ENCODE results near the gene NAP1L4. TPM values are rescaled to one million over a fixed set of nuclear protein-coding genes. Genes with fewer than 3 reads are reported as not detected.

The NAP1L4 gene
- polyA plus RNA-seq, 1 of the 3 experiments (the other 2 are of a cell fraction) = 104 TPM

DNA sequence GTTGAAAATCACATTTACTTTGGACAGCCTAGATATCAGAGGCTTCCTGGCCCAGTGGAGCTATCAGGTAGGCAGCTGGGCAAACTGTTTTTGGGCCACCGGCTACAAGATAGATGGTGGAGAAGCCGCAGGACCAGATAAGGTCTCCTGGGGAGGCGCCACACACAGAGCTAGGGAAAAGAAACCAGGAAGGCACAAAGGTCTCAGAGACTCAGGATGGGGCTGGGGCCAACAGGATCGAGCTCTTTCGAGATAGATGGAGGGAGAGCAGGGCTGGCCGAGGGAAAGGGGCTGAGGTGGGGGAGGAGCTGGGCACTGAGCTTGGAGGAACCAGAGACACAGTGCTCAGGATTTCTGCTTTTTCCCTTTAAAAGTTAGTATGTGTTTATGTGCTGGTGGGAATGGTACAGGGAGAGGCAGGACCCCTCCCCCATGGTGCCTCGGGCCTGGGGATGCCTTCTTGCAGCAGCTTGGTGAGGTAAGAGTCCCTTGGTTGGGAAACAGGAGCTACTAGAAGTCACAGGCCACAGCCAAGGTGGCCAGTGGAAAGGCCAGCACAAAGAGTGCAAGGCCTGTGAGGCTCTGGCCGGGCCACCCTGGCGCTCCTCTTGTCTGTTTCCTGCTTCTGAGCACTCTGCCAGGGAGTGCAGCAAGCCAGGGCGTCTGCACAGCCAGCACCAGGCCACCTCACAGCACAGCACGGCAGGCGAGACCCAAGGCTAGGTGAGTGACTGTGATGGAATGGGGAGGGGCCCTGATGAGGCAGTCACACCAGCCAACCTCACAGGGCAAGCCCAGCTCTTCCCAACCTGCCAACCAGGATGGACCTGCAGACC is 11.5 kb upstream of the NAP1L4 start:
- 97% methylated on average over 9 of the region's 12 CpGs for WGBS (ENCODE audit: low lambda C conversion rate)
- H3K79me2 ChIP-seq (ENCODE audit: insufficient read depth) = no peaks in the 10 kb centered on the region
- no peak overlapping the region; a peak in 1 of 4 replicates for H3K27ac ChIP-seq (ENCODE audit: low read depth in 2 of 2, low read length in 1 of 2)
- H3K36me3 ChIP-seq (replicated peaks in 1 of 2; ENCODE audit: control insufficient read depth in 1 of 2, insufficient read depth in 2 of 2, low read length in 1 of 2) = peaks cover 13 to 68% of the 10 kb centered on the region in 2 experiments
- CTCF ChIA-PET = interaction anchor here (0.8 to 1.4 kb wide), 4 partner anchors 18 to 88 kb away, joined by 3 to 6 read pairs (median 6); no protein-coding TSS in a partner anchor
- H3K4me2 ChIP-seq = no peak overlapping the region
- no peak for TF ChIP-seq GABPA (IDR thresholded peaks at IDR 0.05; ENCODE audit: low read depth)
- TF ChIP-seq RXRA (IDR thresholded peaks at IDR 0.05; ENCODE audit: borderline replicate concordance, low read depth) = no peak
- no peak for TF ChIP-seq NRF1 (IDR thresholded peaks at IDR 0.05; ENCODE audit: low read depth, low read length)
- TF ChIP-seq NFIC (IDR thresholded peaks at IDR 0.05; ENCODE audit: borderline replicate concordance) = no peak
- TF ChIP-seq EP300 (IDR thresholded peaks at IDR 0.05; ENCODE audit: borderline replicate concordance in 1 of 2, low read depth in 1 of 2, low read length in 1 of 2) = no peak
- no peak for TF ChIP-seq CHD2 (IDR thresholded peaks at IDR 0.05; ENCODE audit: low read length, partially characterized antibody)
- TF ChIP-seq FOXM1 (IDR thresholded peaks at IDR 0.05; ENCODE audit: low read depth) = no peak
- no peak for TF ChIP-seq TCF12 (IDR thresholded peaks at IDR 0.05)
- TF ChIP-seq, protein P1, sequence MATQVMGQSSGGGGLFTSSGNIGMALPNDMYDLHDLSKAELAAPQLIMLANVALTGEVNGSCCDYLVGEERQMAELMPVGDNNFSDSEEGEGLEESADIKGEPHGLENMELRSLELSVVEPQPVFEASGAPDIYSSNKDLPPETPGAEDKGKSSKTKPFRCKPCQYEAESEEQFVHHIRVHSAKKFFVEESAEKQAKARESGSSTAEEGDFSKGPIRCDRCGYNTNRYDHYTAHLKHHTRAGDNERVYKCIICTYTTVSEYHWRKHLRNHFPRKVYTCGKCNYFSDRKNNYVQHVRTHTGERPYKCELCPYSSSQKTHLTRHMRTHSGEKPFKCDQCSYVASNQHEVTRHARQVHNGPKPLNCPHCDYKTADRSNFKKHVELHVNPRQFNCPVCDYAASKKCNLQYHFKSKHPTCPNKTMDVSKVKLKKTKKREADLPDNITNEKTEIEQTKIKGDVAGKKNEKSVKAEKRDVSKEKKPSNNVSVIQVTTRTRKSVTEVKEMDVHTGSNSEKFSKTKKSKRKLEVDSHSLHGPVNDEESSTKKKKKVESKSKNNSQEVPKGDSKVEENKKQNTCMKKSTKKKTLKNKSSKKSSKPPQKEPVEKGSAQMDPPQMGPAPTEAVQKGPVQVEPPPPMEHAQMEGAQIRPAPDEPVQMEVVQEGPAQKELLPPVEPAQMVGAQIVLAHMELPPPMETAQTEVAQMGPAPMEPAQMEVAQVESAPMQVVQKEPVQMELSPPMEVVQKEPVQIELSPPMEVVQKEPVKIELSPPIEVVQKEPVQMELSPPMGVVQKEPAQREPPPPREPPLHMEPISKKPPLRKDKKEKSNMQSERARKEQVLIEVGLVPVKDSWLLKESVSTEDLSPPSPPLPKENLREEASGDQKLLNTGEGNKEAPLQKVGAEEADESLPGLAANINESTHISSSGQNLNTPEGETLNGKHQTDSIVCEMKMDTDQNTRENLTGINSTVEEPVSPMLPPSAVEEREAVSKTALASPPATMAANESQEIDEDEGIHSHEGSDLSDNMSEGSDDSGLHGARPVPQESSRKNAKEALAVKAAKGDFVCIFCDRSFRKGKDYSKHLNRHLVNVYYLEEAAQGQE (IDR thresholded peaks at IDR 0.05; ENCODE audit: low read depth, low read length) = no peak
- no peak for TF ChIP-seq YY1 (IDR thresholded peaks at IDR 0.05; ENCODE audit: low read depth)
- no peak for TF ChIP-seq EZH2phosphoT487 (IDR thresholded peaks at IDR 0.05; ENCODE audit: borderline replicate concordance, low read depth)
- TF ChIP-seq, protein P2, sequence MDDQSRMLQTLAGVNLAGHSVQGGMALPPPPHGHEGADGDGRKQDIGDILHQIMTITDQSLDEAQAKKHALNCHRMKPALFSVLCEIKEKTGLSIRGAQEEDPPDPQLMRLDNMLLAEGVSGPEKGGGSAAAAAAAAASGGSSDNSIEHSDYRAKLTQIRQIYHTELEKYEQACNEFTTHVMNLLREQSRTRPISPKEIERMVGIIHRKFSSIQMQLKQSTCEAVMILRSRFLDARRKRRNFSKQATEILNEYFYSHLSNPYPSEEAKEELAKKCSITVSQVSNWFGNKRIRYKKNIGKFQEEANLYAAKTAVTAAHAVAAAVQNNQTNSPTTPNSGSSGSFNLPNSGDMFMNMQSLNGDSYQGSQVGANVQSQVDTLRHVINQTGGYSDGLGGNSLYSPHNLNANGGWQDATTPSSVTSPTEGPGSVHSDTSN (IDR thresholded peaks at IDR 0.05) = no peak
- no peak for TF ChIP-seq POLR2AphosphoS5 (IDR thresholded peaks at IDR 0.05; ENCODE audit: low read depth, low read length)
- POLR2A ChIA-PET = interaction anchor here (1.1 to 1.2 kb wide), 2 partner anchors 9 to 12 kb away, joined by 3 read pairs; partner anchors contain the start of gene NAP1L4
- H4K20me1 ChIP-seq (ENCODE audit: insufficient read depth) = no peaks in the 10 kb centered on the region
- no peak for DNase-seq
- no peak overlapping the region for H3K4me3 ChIP-seq (ENCODE audit: low read depth in 2 of 2, low read length in 1 of 2)
- H3K9me2 ChIP-seq = no peaks in the 10 kb centered on the region
- peaks cover 19 to 43% of the 10 kb centered on the region in 2 experiments for H3K4me1 ChIP-seq (ENCODE audit: control insufficient read depth in 1 of 2, insufficient read depth in 2 of 2, low read depth in 1 of 2, low read length in 1 of 2)
- no peak overlapping the region for H2AFZ ChIP-seq (ENCODE audit: low read depth)
- H3K9ac ChIP-seq = no peak overlapping the region
- H3K27me3 ChIP-seq (ENCODE audit: insufficient read depth) = no peaks in the 10 kb centered on the region
- no peaks in the 10 kb centered on the region for H3K9me3 ChIP-seq
- peaks cover 4% of the 10 kb centered on the region for H3F3A ChIP-seq (replicated peaks; ENCODE audit: insufficient read depth)

Data from SK-N-SH (cell line).